ENCODE data around the gene ITGB3BP. TPM values are rescaled to one million over a fixed set of nuclear protein-coding genes. Genes with fewer than 3 reads are reported as not detected.

Gene ITGB3BP
- total and polyA plus RNA-seq, 2 of the 4 experiments (the other 2 are of a cell fraction), result 8.1 to 11.9 TPM

- dilution Hi-C loops (cut with HindIII; ENCODE audit: low sequenced_read_pairs, unreplicated experiment), result no loop called here
- no peak overlapping the region for H2BK5ac ChIP-seq (ENCODE audit: low read depth, low read length, poor library complexity, severe bottlenecking)
- ChIA-PET CTCF (no interaction called here), POLR2A (ENCODE audit: unreplicated experiment) (no interaction called here)
- DNase-seq (no peak), ATAC-seq (ENCODE audit: low read depth) (no peak)
- no peaks in the 10 kb centered on the region for H3K79me1 ChIP-seq (ENCODE audit: low read depth in 1 of 2, low read length in 2 of 2)
- in situ Hi-C loops (cut with MboI; ENCODE audit: low sequenced_read_pairs), result loop anchor here (25.0 kb wide), 1 partner anchor 697 kb away; no protein-coding TSS in a partner anchor
- no peak overlapping the region for H3K56ac ChIP-seq (ENCODE audit: extremely low read depth, insufficient read depth, low read length)
- H3K9ac ChIP-seq (ENCODE audit: low read depth, low read length), result no peak overlapping the region
- no TSS peak for BruUV-seq (replicated peaks)
- H3K4ac ChIP-seq (ENCODE audit: low read depth, low read length), result no peak overlapping the region
- no peak overlapping the region for H3K4me3 ChIP-seq (ENCODE audit: insufficient read depth, low read depth, low read length)
- H3K14ac ChIP-seq (replicated peaks; ENCODE audit: low read depth, low read length), result no peak overlapping the region
- no peak overlapping the region for H2AFZ ChIP-seq (replicated peaks; ENCODE audit: low read length, poor library complexity)
- H3K9me3 ChIP-seq (ENCODE audit: control insufficient read depth, insufficient read depth, low read length), result no peaks in the 10 kb centered on the region
- no peak overlapping the region for H4K5ac ChIP-seq (ENCODE audit: low read depth, low read length)
- intact Hi-C loops (cut with micrococcal nuclease), result loop anchor here (10.0 kb wide), 1 partner anchor 570 kb away; no protein-coding TSS in a partner anchor
- no peak overlapping the region for H3K4me2 ChIP-seq (ENCODE audit: low read depth, low read length)
- no peak overlapping the region for H4K8ac ChIP-seq (ENCODE audit: low read depth in 2 of 2, low read length in 2 of 2)
- no peak overlapping the region for H4K91ac ChIP-seq (ENCODE audit: insufficient read depth, low read depth, low read length)
- no peak overlapping the region for H2BK120ac ChIP-seq (ENCODE audit: low read depth, low read length)
- no peak overlapping the region for H3K18ac ChIP-seq (ENCODE audit: low read depth, low read length)
- TF ChIP-seq CEBPB (IDR thresholded peaks at IDR 0.05; ENCODE audit: low read depth, low read length) (no peak), MAZ (IDR thresholded peaks at IDR 0.05; ENCODE audit: borderline replicate concordance, low read depth, low read length) (no peak), BHLHE40 (IDR thresholded peaks at IDR 0.05; ENCODE audit: low read depth, low read length) (no peak), NFE2L2 (IDR thresholded peaks at IDR 0.05; ENCODE audit: low read depth, low read length) (no peak), MAFK (IDR thresholded peaks at IDR 0.05; ENCODE audit: low read depth, low read length) (no peak), SMC3 (IDR thresholded peaks at IDR 0.05; ENCODE audit: low read depth, low read length) (no peak), RFX5 (IDR thresholded peaks at IDR 0.05; ENCODE audit: low read depth, low read length) (no peak), ELK1 (IDR thresholded peaks at IDR 0.05; ENCODE audit: borderline replicate concordance, low read depth, low read length) (no peak), FOS (IDR thresholded peaks at IDR 0.05; ENCODE audit: low read depth, low read length) (no peak), USF2 (IDR thresholded peaks at IDR 0.05; ENCODE audit: low read depth, low read length) (no peak), RAD21 (IDR thresholded peaks at IDR 0.05; ENCODE audit: low read length) (no peak), CHD1 (IDR thresholded peaks at IDR 0.05; ENCODE audit: low read depth, low read length) (no peak), POLR2A (IDR thresholded peaks at IDR 0.05; ENCODE audit: low read depth, low read length) (no peak), RCOR1 (IDR thresholded peaks at IDR 0.05; ENCODE audit: insufficient replicate concordance, low read length) (no peak), MXI1 (IDR thresholded peaks at IDR 0.05; ENCODE audit: borderline replicate concordance, low read depth, low read length) (no peak), CTCF (conservative IDR thresholded peaks at IDR 0.05; ENCODE audit: low read depth, low read length) (no peak)
- H3K4me1 ChIP-seq (ENCODE audit: control insufficient read depth, insufficient read depth, low read length), result peaks cover 1% of the 10 kb centered on the region; the same call in 1 of the 2 replicates
- no peaks in the 10 kb centered on the region for H4K20me1 ChIP-seq (ENCODE audit: insufficient read depth, low read length)
- H3K27ac ChIP-seq (ENCODE audit: insufficient read depth, low read length), result no peak overlapping the region
- no peak overlapping the region for H2BK20ac ChIP-seq (ENCODE audit: low read depth, low read length)
- no peaks in the 10 kb centered on the region for H3K9me1 ChIP-seq (ENCODE audit: insufficient read depth, low read length)
- no peak overlapping the region for H3K23ac ChIP-seq (ENCODE audit: low read depth, low read length)
- no peak overlapping the region for H2BK15ac ChIP-seq (ENCODE audit: low read depth, low read length)
- H3K27me3 ChIP-seq (ENCODE audit: control insufficient read depth, insufficient read depth, low read length), result no peaks in the 10 kb centered on the region
- H3K36me3 ChIP-seq (ENCODE audit: control insufficient read depth, insufficient read depth, low read length), result no peaks in the 10 kb centered on the region; the same call in 1 of the 2 replicates
- no peak overlapping the region for H2AK5ac ChIP-seq (ENCODE audit: low read depth, low read length)
- H2AK9ac ChIP-seq (replicated peaks; ENCODE audit: low read depth, low read length, poor library complexity), result no peak overlapping the region
Observed at GRCh38 chr1:63534406-63534805, 11.4 kb upstream of the ITGB3BP start.
